HEK293 (cell line): ENCODE measurements around the gene CLCNKB.
A peak's percentile ranks its signal among the peaks of the same experiment; 100 is the strongest.

Source experiments
- CTCF ChIA-PET: fragments of 350-600 bp; formaldehyde crosslinking; extraction: SDS; loops from one replicate; lab custom pipeline; 2021; ENCODE audit warnings: antibody characterized with exemption; lab: Yijun Ruan, JAX
- POLR2A ChIA-PET: fragments of 300-600 bp; formaldehyde crosslinking; extraction: SDS; loops from one replicate; lab custom pipeline; 2020; ENCODE audit warnings: antibody characterized with exemption, inconsistent platforms; lab: Yijun Ruan, JAX
- H3K27ac ChIP-seq: fragments of 200-500 bp; sonication (Bioruptor generic); 2 replicates; pipeline ENCODE4 v1.5.1; 2014; ENCODE audit warnings: low read depth, low read length, control low read depth, inconsistent platforms; ENCODE audit errors: extremely low read depth
- H3K36me3 ChIP-seq, 2 experiments: fragments of 200-500 bp in 1 of 2; sonication (Bioruptor generic) in 1 of 2; 1 replicate in 1 of 2; 2 replicates in 1 of 2; pipeline ENCODE4 v1.5.1; 2014 to 2017; ENCODE audit warnings: inconsistent platforms in 2 of 2, low read length in 2 of 2; ENCODE audit not compliant: control insufficient read depth in 2 of 2, insufficient read depth in 1 of 2
- H3K4me1 ChIP-seq: fragments of 200-500 bp; sonication (Bioruptor generic); 2 replicates; pipeline ENCODE4 v1.5.1; 2014; ENCODE audit warnings: mild to moderate bottlenecking, low read length, inconsistent platforms; ENCODE audit not compliant: control insufficient read depth, insufficient read depth
- H3K4me3 ChIP-seq: 2 replicates; pipeline ENCODE4 v1.5.1; 2011; ENCODE audit warnings: low read depth, mild to moderate bottlenecking, control low read depth, low read length, moderate library complexity
- H3K9me3 ChIP-seq: fragments of 200-500 bp; sonication (Bioruptor generic); 2 replicates; pipeline ENCODE4 v1.5.1; 2014; ENCODE audit warnings: low read depth, low read length, inconsistent platforms; ENCODE audit not compliant: control insufficient read depth, insufficient read depth
- BCL11B ChIP-seq: fragments of 450-650 bp; formaldehyde crosslinking; IDR thresholded peaks from 2 replicates; pipeline ENCODE4 v1.5.1; 2016; ENCODE audit warnings: low read depth, missing biosample characterization, missing genetic modification characterization
- HOXC10 ChIP-seq: sonication (generic); formaldehyde crosslinking; IDR thresholded peaks from 2 replicates; pipeline ENCODE4 v1.8.1; 2023; ENCODE audit warnings: mild to moderate bottlenecking, missing genetic modification reagents
- IKZF3 ChIP-seq: fragments of 450-650 bp; IDR thresholded peaks from 2 replicates; pipeline ENCODE4 v1.5.0; 2018; ENCODE audit warnings: missing biosample characterization, mild to moderate bottlenecking, missing genetic modification characterization, moderate library complexity
- MEIS1 ChIP-seq: sonication (generic); formaldehyde crosslinking; IDR thresholded peaks from 2 replicates; pipeline ENCODE4 v1.8.1; 2022; ENCODE audit warnings: missing genetic modification reagents, mild to moderate bottlenecking, borderline replicate concordance
- SP7 ChIP-seq: fragments of 450-650 bp; formaldehyde crosslinking; IDR thresholded peaks from 2 replicates; pipeline ENCODE4 v1.5.1; 2016; ENCODE audit warnings: missing biosample characterization, missing genetic modification characterization
- ZBTB1 ChIP-seq: fragments of 450-650 bp; formaldehyde crosslinking; IDR thresholded peaks from 2 replicates; pipeline ENCODE4 v1.5.1; 2016; ENCODE audit warnings: missing biosample characterization, missing genetic modification characterization
- ZEB2 ChIP-seq: fragments of 450-650 bp; formaldehyde crosslinking; IDR thresholded peaks from 2 replicates; pipeline ENCODE4 v1.5.1; 2016; ENCODE audit warnings: missing biosample characterization, missing genetic modification characterization
- ZFP3 ChIP-seq: fragments of 450-650 bp; formaldehyde crosslinking; IDR thresholded peaks from 2 replicates; pipeline ENCODE4 v1.5.1; 2016; ENCODE audit warnings: low read depth, missing biosample characterization, missing genetic modification characterization
- ZNF155 ChIP-seq: fragments of 450-650 bp; formaldehyde crosslinking; IDR thresholded peaks from 2 replicates; pipeline ENCODE4 v1.5.1; 2016; ENCODE audit warnings: missing biosample characterization, missing genetic modification characterization
- ZNF157 ChIP-seq: fragments of 450-650 bp; formaldehyde crosslinking; IDR thresholded peaks from 2 replicates; pipeline ENCODE4 v1.5.1; 2016; ENCODE audit warnings: missing biosample characterization, missing genetic modification characterization
- ZNF19 ChIP-seq: fragments of 450-650 bp; formaldehyde crosslinking; IDR thresholded peaks from 2 replicates; pipeline ENCODE4; 2016; ENCODE audit warnings: missing biosample characterization, missing genetic modification characterization, low read depth
- ZNF23 ChIP-seq: fragments of 450-650 bp; formaldehyde crosslinking; IDR thresholded peaks from 2 replicates; pipeline ENCODE4 v1.5.1; 2016; ENCODE audit warnings: missing biosample characterization, missing genetic modification characterization, borderline replicate concordance
- ZNF239 ChIP-seq: fragments of 450-650 bp; formaldehyde crosslinking; IDR thresholded peaks from 2 replicates; pipeline ENCODE4 v1.5.1; 2016; ENCODE audit warnings: missing biosample characterization, missing genetic modification characterization
- ZNF248 ChIP-seq: fragments of 450-650 bp; formaldehyde crosslinking; IDR thresholded peaks from 2 replicates; pipeline ENCODE4 v1.5.1; 2017; ENCODE audit warnings: missing biosample characterization, missing genetic modification characterization
- ZNF302 ChIP-seq: fragments of 450-650 bp; formaldehyde crosslinking; IDR thresholded peaks from 2 replicates; pipeline ENCODE4 v1.5.1; 2016; ENCODE audit warnings: missing biosample characterization, missing genetic modification characterization, low read depth
- ZNF311 ChIP-seq: fragments of 450-650 bp; formaldehyde crosslinking; IDR thresholded peaks from 2 replicates; pipeline ENCODE4 v1.5.1; 2017; ENCODE audit warnings: missing biosample characterization, missing genetic modification characterization, borderline replicate concordance
- ZNF488 ChIP-seq: fragments of 450-650 bp; formaldehyde crosslinking; IDR thresholded peaks from 2 replicates; pipeline ENCODE4 v1.5.1; 2016; ENCODE audit warnings: missing biosample characterization, missing genetic modification characterization
- ZNF549 ChIP-seq: fragments of 450-650 bp; IDR thresholded peaks from 2 replicates; pipeline ENCODE4 v1.5.1; 2018; ENCODE audit warnings: missing biosample characterization, missing genetic modification characterization, mild to moderate bottlenecking, inconsistent platforms, moderate library complexity
- ZNF561 ChIP-seq: fragments of 450-650 bp; IDR thresholded peaks from 2 replicates; pipeline ENCODE4 v1.5.1; 2018; ENCODE audit warnings: missing biosample characterization, missing genetic modification characterization, borderline replicate concordance
- ZNF629 ChIP-seq: fragments of 450-650 bp; formaldehyde crosslinking; IDR thresholded peaks from 2 replicates; pipeline ENCODE4 v1.5.1; 2017; ENCODE audit warnings: missing biosample characterization, missing genetic modification characterization
- ZNF707 ChIP-seq: fragments of 450-650 bp; formaldehyde crosslinking; IDR thresholded peaks from 2 replicates; pipeline ENCODE4 v1.5.1; 2016; ENCODE audit warnings: missing biosample characterization, missing genetic modification characterization
- ZNF777 ChIP-seq: fragments of 450-650 bp; formaldehyde crosslinking; IDR thresholded peaks from 2 replicates; pipeline ENCODE4 v1.5.1; 2017; ENCODE audit warnings: missing biosample characterization, missing genetic modification characterization, borderline replicate concordance
- TF ChIP-seq, protein P1 (sequence below): fragments of 450-650 bp; IDR thresholded peaks from 2 replicates; pipeline ENCODE4 v1.5.1; 2018; ENCODE audit warnings: missing biosample characterization, mild to moderate bottlenecking, missing genetic modification characterization
- TF ChIP-seq, protein P2 (sequence below): fragments of 450-650 bp; formaldehyde crosslinking; IDR thresholded peaks from 2 replicates; pipeline ENCODE4 v1.5.1; 2016; ENCODE audit warnings: missing biosample characterization, missing genetic modification characterization
- TF ChIP-seq, protein P3 (sequence below): fragments of 450-650 bp; formaldehyde crosslinking; IDR thresholded peaks from 2 replicates; pipeline ENCODE4 v1.5.1; 2016; ENCODE audit warnings: missing biosample characterization, missing genetic modification characterization
- TF ChIP-seq, protein P4 (sequence below): fragments of 450-650 bp; formaldehyde crosslinking; IDR thresholded peaks from 2 replicates; pipeline ENCODE4 v1.5.1; 2016; ENCODE audit warnings: missing biosample characterization, missing genetic modification characterization
- TF ChIP-seq, protein P5 (sequence below): fragments of 450-650 bp; formaldehyde crosslinking; IDR thresholded peaks from 2 replicates; pipeline ENCODE4 v1.5.1; 2016; ENCODE audit warnings: missing biosample characterization, missing genetic modification characterization

CLCNKB gene

GRCh38 chr1:16081636-16082035, 38.1 kb downstream of the CLCNKB start:
- H3K27ac ChIP-seq, result no peak overlapping the region
- no peak for TF ChIP-seq ZNF707
- no peak for TF ChIP-seq ZEB2 (tag by site-specific recombination)
- TF ChIP-seq ZNF155 (tag by site-specific recombination), result no peak
- no peak for TF ChIP-seq ZBTB1 (tag by site-specific recombination)
- TF ChIP-seq, protein P1, sequence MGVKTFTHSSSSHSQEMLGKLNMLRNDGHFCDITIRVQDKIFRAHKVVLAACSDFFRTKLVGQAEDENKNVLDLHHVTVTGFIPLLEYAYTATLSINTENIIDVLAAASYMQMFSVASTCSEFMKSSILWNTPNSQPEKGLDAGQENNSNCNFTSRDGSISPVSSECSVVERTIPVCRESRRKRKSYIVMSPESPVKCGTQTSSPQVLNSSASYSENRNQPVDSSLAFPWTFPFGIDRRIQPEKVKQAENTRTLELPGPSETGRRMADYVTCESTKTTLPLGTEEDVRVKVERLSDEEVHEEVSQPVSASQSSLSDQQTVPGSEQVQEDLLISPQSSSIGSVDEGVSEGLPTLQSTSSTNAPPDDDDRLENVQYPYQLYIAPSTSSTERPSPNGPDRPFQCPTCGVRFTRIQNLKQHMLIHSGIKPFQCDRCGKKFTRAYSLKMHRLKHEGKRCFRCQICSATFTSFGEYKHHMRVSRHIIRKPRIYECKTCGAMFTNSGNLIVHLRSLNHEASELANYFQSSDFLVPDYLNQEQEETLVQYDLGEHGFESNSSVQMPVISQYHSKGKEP (tag by site-specific recombination), result no peak
- TF ChIP-seq ZNF549 (tag by site-specific recombination), result no peak
- TF ChIP-seq IKZF3 (tag by site-specific recombination), result no peak
- no peak for TF ChIP-seq ZNF777 (tag by site-specific recombination)
- TF ChIP-seq ZNF248, result no peak
- no peak for TF ChIP-seq ZNF157 (tag by site-specific recombination)
- TF ChIP-seq ZNF488 (tag by site-specific recombination), result no peak
- TF ChIP-seq, protein P2, sequence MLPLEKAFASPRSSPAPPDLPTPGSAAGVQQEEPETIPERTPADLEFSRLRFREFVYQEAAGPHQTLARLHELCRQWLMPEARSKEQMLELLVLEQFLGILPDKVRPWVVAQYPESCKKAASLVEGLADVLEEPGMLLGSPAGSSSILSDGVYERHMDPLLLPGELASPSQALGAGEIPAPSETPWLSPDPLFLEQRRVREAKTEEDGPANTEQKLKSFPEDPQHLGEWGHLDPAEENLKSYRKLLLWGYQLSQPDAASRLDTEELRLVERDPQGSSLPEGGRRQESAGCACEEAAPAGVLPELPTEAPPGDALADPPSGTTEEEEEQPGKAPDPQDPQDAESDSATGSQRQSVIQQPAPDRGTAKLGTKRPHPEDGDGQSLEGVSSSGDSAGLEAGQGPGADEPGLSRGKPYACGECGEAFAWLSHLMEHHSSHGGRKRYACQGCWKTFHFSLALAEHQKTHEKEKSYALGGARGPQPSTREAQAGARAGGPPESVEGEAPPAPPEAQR, result no peak
- TF ChIP-seq HOXC10 (CRISPR knock-in tag), result no peak
- TF ChIP-seq ZNF561, result no peak
- TF ChIP-seq, all 188 proteins: peak for 0
- Histone ChIP-seq H3K9me3 (no peaks in the 10 kb centered on the region), H3K4me1 (no peaks in the 10 kb centered on the region), H3K4me3 (no peak overlapping the region), H3K36me3 (no peaks in the 10 kb centered on the region)
- CTCF ChIA-PET, result interaction anchor here (0.5 to 9.7 kb wide), 39 partner anchors 9 to 1221 kb away, joined by 3 to 427 read pairs (median 6); partner anchors contain the start of genes EPHA2 and FAM131C
- POLR2A ChIA-PET, result interaction anchor here (1.3 to 3.0 kb wide), 3 partner anchors 64 to 107 kb away, joined by 5 to 9 read pairs (median 5); no protein-coding TSS in a partner anchor

DNA sequence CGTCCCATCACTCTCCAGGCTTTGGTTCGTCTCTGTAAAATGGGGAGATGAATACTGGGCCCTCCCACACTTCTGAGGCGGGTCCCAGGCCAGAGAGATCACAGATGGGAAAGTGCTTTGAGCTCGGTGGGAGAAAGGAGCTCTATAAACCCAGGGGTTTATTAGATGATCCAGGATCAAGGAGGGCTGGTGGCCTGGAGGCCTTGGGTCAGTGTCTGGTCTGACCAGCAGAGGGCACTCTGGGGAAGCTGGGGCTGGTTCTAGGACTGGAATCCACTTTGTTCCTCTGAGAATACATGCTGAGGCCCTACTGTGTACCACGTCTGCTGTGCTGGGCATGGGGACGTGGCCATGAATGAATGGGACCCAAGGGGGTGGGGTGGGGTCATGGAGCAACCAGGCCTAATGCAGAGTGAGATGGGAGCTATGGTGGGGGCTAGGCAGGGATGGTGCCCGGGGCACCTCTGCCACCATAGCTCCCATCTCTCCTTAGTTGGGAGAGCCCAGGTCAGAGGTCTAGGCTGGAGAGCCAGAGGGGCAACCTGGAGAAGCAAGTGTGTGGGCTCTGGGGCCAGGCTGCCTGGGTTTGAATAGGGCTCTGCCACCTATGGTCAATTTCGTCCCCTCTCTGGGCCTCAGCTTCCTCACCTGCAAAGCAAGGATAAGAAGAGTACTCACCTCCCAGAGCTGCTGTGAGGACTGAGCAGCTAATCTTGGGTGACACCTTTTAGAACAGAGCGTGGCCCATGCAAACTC, 38.9 kb downstream of the CLCNKB start:
- no peaks in the 10 kb centered on the region for H3K4me1 ChIP-seq
- H3K4me3 ChIP-seq, result no peak overlapping the region
- H3K9me3 ChIP-seq, result no peaks in the 10 kb centered on the region
- no peak overlapping the region for H3K27ac ChIP-seq
- ChIA-PET CTCF (interaction anchor here (0.5 to 9.7 kb wide), 46 partner anchors 9 to 539 kb away, joined by 3 to 427 read pairs (median 5); partner anchors contain the start of genes EPHA2 and FAM131C), POLR2A (interaction anchor here (0.7 to 3.0 kb wide), 8 partner anchors 31 to 307 kb away, joined by 3 to 9 read pairs (median 4); no protein-coding TSS in a partner anchor)
- H3K36me3 ChIP-seq, result no peaks in the 10 kb centered on the region
- no peak for TF ChIP-seq ZNF23 (tag by site-specific recombination)
- no peak for TF ChIP-seq ZNF302 (tag by site-specific recombination)
- no peak for TF ChIP-seq ZNF19 (tag by site-specific recombination)
- TF ChIP-seq BCL11B (tag by site-specific recombination), result no peak
- TF ChIP-seq, protein P3, sequence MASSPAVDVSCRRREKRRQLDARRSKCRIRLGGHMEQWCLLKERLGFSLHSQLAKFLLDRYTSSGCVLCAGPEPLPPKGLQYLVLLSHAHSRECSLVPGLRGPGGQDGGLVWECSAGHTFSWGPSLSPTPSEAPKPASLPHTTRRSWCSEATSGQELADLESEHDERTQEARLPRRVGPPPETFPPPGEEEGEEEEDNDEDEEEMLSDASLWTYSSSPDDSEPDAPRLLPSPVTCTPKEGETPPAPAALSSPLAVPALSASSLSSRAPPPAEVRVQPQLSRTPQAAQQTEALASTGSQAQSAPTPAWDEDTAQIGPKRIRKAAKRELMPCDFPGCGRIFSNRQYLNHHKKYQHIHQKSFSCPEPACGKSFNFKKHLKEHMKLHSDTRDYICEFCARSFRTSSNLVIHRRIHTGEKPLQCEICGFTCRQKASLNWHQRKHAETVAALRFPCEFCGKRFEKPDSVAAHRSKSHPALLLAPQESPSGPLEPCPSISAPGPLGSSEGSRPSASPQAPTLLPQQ (tag by site-specific recombination), result no peak
- TF ChIP-seq ZNF629 (tag by site-specific recombination), result no peak
- TF ChIP-seq, protein P4, sequence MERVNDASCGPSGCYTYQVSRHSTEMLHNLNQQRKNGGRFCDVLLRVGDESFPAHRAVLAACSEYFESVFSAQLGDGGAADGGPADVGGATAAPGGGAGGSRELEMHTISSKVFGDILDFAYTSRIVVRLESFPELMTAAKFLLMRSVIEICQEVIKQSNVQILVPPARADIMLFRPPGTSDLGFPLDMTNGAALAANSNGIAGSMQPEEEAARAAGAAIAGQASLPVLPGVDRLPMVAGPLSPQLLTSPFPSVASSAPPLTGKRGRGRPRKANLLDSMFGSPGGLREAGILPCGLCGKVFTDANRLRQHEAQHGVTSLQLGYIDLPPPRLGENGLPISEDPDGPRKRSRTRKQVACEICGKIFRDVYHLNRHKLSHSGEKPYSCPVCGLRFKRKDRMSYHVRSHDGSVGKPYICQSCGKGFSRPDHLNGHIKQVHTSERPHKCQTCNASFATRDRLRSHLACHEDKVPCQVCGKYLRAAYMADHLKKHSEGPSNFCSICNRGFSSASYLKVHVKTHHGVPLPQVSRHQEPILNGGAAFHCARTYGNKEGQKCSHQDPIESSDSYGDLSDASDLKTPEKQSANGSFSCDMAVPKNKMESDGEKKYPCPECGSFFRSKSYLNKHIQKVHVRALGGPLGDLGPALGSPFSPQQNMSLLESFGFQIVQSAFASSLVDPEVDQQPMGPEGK (tag by site-specific recombination), result 0 out of 2 replicates have a peak, but pooled peaks have one; percentile 27
- TF ChIP-seq, protein P5, sequence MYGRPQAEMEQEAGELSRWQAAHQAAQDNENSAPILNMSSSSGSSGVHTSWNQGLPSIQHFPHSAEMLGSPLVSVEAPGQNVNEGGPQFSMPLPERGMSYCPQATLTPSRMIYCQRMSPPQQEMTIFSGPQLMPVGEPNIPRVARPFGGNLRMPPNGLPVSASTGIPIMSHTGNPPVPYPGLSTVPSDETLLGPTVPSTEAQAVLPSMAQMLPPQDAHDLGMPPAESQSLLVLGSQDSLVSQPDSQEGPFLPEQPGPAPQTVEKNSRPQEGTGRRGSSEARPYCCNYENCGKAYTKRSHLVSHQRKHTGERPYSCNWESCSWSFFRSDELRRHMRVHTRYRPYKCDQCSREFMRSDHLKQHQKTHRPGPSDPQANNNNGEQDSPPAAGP (tag by site-specific recombination), result 0 out of 2 replicates have a peak, but pooled peaks have one; percentile 45
- no peak for TF ChIP-seq MEIS1 (CRISPR knock-in tag)
- TF ChIP-seq ZFP3 (tag by site-specific recombination), result no peak
- no peak for TF ChIP-seq ZNF239 (tag by site-specific recombination)
- TF ChIP-seq SP7 (tag by site-specific recombination), result peak; percentile 36; the same call in 1 of the 2 replicates
- TF ChIP-seq ZNF311 (tag by site-specific recombination), result no peak
